HepG2 (cell line): Measurements from ENCODE around the gene SLAMF9. TPM values are rescaled to one million over a fixed set of nuclear protein-coding genes. Genes with fewer than 3 reads are reported as not detected.
A peak's percentile ranks its signal among the peaks of the same experiment; 100 is the strongest.

ENCODE experiments used
- ATAC-seq: fragments of 200-7000 bp; cut with Tn5 transposase; 3 replicates; pipeline ENCODE4 v1.9.1; 2020; ENCODE audit warnings: mild to moderate bottlenecking, moderate library complexity
- BruUV-seq: library from RNA; stranded (reverse); fragments of 400-500 nt; replicated peaks from 2 replicates; lab custom pipeline; 2021; lab: Mats Ljungman, UMichigan
- CTCF ChIA-PET: fragments of 300-600 bp; formaldehyde crosslinking; extraction: SDS; loops from one replicate; lab custom pipeline; 2021; ENCODE audit warnings: low total read pairs, inconsistent platforms, low intra/inter-chr PET ratio; lab: Yijun Ruan, JAX
- POLR2A ChIA-PET: fragments of 350-600 bp; sonication (Branson Sonifier 250); formaldehyde crosslinking; loops from one replicate; lab custom pipeline; 2020; ENCODE audit warnings: antibody characterized with exemption, inconsistent platforms; lab: Yijun Ruan, JAX
- DNase-seq: peaks from one replicate; pipeline ENCODE4 v3.0.0-alpha.2; 2015; ENCODE audit warnings: low spot score
- FAIRE-seq: peaks from 3 replicates; lab custom pipeline; 2011; peaks lifted over from hg19 to GRCh38; lab: Jason Lieb, UNC
- H2AFZ ChIP-seq: one replicate; pipeline ENCODE4 v1.6.1; 2011; ENCODE audit warnings: low read length, inconsistent platforms
- H3K27ac ChIP-seq: fragments of 300-600 bp; 3 replicates; pipeline ENCODE4 v1.8.0; 2011; ENCODE audit warnings: mixed run types, mild to moderate bottlenecking, mixed read lengths, low read length, inconsistent platforms; ENCODE audit not compliant: insufficient read depth; ENCODE audit errors: extremely low read length
- H3K27me3 ChIP-seq, 2 experiments: fragments of 200-600 bp in 1 of 2; 2 replicates in 1 of 2; 3 replicates in 1 of 2; pipeline versions ENCODE4 v1.6.0 to v1.8.0; 2011; ENCODE audit warnings: low read length in 2 of 2, mild to moderate bottlenecking in 2 of 2, moderate library complexity in 2 of 2, inconsistent platforms in 1 of 2; ENCODE audit not compliant: insufficient read depth in 2 of 2, control insufficient read depth in 1 of 2
- H3K36me3 ChIP-seq, 2 experiments: fragments of 200-600 bp in 1 of 2; replicated peaks in 1 of 2; 2 replicates in 1 of 2; 3 replicates in 1 of 2; pipeline versions ENCODE4 v1.5.1 to v1.8.0; 2011; ENCODE audit warnings: low read length in 2 of 2, inconsistent platforms in 1 of 2; ENCODE audit not compliant: insufficient read depth in 2 of 2, control insufficient read depth in 1 of 2
- H3K4me1 ChIP-seq: 2 replicates; pipeline ENCODE4 v1.5.1; 2012; ENCODE audit warnings: low read length, inconsistent platforms; ENCODE audit not compliant: insufficient read depth
- H3K4me2 ChIP-seq: 2 replicates; pipeline ENCODE4 v1.6.0; 2011; ENCODE audit warnings: low read depth, low read length, inconsistent platforms
- H3K4me3 ChIP-seq, 3 experiments: fragments of 200-600 bp in 1 of 3; sonication (generic), shearing (Covaris generic) in 1 of 3; replicated peaks in 1 of 3; 2 replicates each; pipeline ENCODE4 v1.5.1; 2011 to 2016; ENCODE audit warnings: low read length in 3 of 3, inconsistent platforms in 2 of 3, low read depth in 2 of 3, mild to moderate bottlenecking in 2 of 3, control low read depth in 1 of 3, mixed read lengths in 1 of 3; ENCODE audit not compliant: insufficient read depth in 1 of 3
- H3K79me2 ChIP-seq: one replicate; pipeline ENCODE4 v1.6.1; 2011; ENCODE audit warnings: low read length, inconsistent platforms; ENCODE audit not compliant: insufficient read depth
- H3K9ac ChIP-seq: 2 replicates; pipeline ENCODE4 v1.6.0; 2011; ENCODE audit warnings: mild to moderate bottlenecking, low read depth, low read length, inconsistent platforms; ENCODE audit not compliant: insufficient read depth
- H3K9me3 ChIP-seq: 2 replicates; pipeline ENCODE4 v1.5.1; 2012; ENCODE audit warnings: mild to moderate bottlenecking, low read length
- H4K20me1 ChIP-seq: 2 replicates; pipeline ENCODE4 v1.6.0; 2011; ENCODE audit warnings: inconsistent platforms, mild to moderate bottlenecking, low read length, moderate library complexity; ENCODE audit not compliant: insufficient read depth
- BHLHE40 ChIP-seq: IDR thresholded peaks from 2 replicates; pipeline ENCODE4 v1.6.1; 2011; ENCODE audit warnings: low read length, improper control_type of control experiment
- GATAD1 ChIP-seq: IDR thresholded peaks from 2 replicates; pipeline ENCODE4 v1.6.1; 2016; ENCODE audit warnings: missing genetic modification reagents, missing compliant biosample characterization
- GTF3A ChIP-seq: sonication (generic); formaldehyde crosslinking; conservative IDR thresholded peaks from 2 replicates; pipeline ENCODE4 v1.4.0; 2020; ENCODE audit warnings: mild to moderate bottlenecking, missing genetic modification reagents
- HMG20A ChIP-seq: IDR thresholded peaks from 2 replicates; pipeline ENCODE4 v1.6.1; 2016; ENCODE audit warnings: borderline replicate concordance
- HOXA9 ChIP-seq: sonication (generic); formaldehyde crosslinking; IDR thresholded peaks from 2 replicates; pipeline ENCODE4 v1.8.1; 2022; ENCODE audit warnings: missing genetic modification reagents, mild to moderate bottlenecking, moderate library complexity, borderline replicate concordance
- NR2F2 ChIP-seq: IDR thresholded peaks from 2 replicates; pipeline ENCODE4 v1.6.1; 2012; ENCODE audit warnings: low read depth, inconsistent platforms, borderline replicate concordance
- NR2F6 ChIP-seq, 2 experiments: IDR thresholded peaks; 2 replicates each; pipeline ENCODE4 v1.6.1; 2016; ENCODE audit warnings: antibody characterized with exemption in 1 of 2, mild to moderate bottlenecking in 1 of 2
- PAX8 ChIP-seq: sonication (generic); formaldehyde crosslinking; IDR thresholded peaks from 2 replicates; pipeline ENCODE4 v1.8.0; 2022; ENCODE audit warnings: mild to moderate bottlenecking, missing genetic modification reagents, borderline replicate concordance
- PHF8 ChIP-seq: sonication (generic); formaldehyde crosslinking; IDR thresholded peaks from 2 replicates; pipeline ENCODE4 v1.5.0; 2020; ENCODE audit warnings: missing genetic modification reagents
- SNAPC2 ChIP-seq: sonication (generic); formaldehyde crosslinking; IDR thresholded peaks from 2 replicates; pipeline ENCODE4 v1.8.1; 2022; ENCODE audit warnings: mild to moderate bottlenecking, missing genetic modification reagents
- TBX2 ChIP-seq: sonication (generic); formaldehyde crosslinking; IDR thresholded peaks from 2 replicates; pipeline ENCODE4 v1.5.0; 2020; ENCODE audit warnings: missing genetic modification reagents, mild to moderate bottlenecking, borderline replicate concordance
- TRIM22 ChIP-seq: fragments of 450-650 bp; IDR thresholded peaks from 2 replicates; pipeline ENCODE4 v1.6.1; 2017
- ZBTB21 ChIP-seq: sonication (generic); formaldehyde crosslinking; IDR thresholded peaks from 2 replicates; pipeline ENCODE4 v1.4.0; 2020; ENCODE audit warnings: missing genetic modification reagents
- ZNF251 ChIP-seq: sonication (generic); formaldehyde crosslinking; IDR thresholded peaks from 2 replicates; pipeline ENCODE4 v1.9.0; 2021; ENCODE audit warnings: mild to moderate bottlenecking, missing genetic modification reagents
- ZNF513 ChIP-seq: sonication (generic); formaldehyde crosslinking; conservative IDR thresholded peaks from 2 replicates; pipeline ENCODE4 v1.5.0; 2020; ENCODE audit warnings: missing genetic modification reagents
- ZNF749 ChIP-seq: sonication (generic); formaldehyde crosslinking; IDR thresholded peaks from 2 replicates; pipeline ENCODE4 v1.8.0; 2022; ENCODE audit warnings: mild to moderate bottlenecking, missing genetic modification reagents, moderate library complexity, borderline replicate concordance
- ZNF761 ChIP-seq: sonication (generic); formaldehyde crosslinking; conservative IDR thresholded peaks from 2 replicates; pipeline ENCODE4 v1.4.0; 2020; ENCODE audit warnings: mild to moderate bottlenecking, missing genetic modification reagents
- WGBS: methylation state at CpG from one replicate; pipeline ENCODE4 v1.1.6; 2017; ENCODE audit warnings: low lambda C conversion rate; 5-methylcytosine and 5-hydroxymethylcytosine counted together
- in situ Hi-C: cut with HindIII; loops from 2 replicates; pipeline ENCODE4 v1.10.0; 2017; ENCODE audit warnings: low pct_unique_long_range_greater_than_20kb; ENCODE audit not compliant: extremely low pct_ligation_motif_present
- intact Hi-C: fragments of 100-400 bp; cut with micrococcal nuclease; formaldehyde crosslinking; loops from one replicate; pipeline ENCODE4 v1.10.0; 2022; ENCODE audit not compliant: unreplicated experiment
- polyA plus RNA-seq, 8 experiments: library from polyadenylated mRNA; depleted of rRNA in 3 of 8; stranded (reverse) in 7 of 8; unstranded in 1 of 8; fragments of >200 nt; fragmentation: Illumina TruSeq in 4 of 8; extraction: Trizol in 4 of 8; gene quantifications; 2 replicates each; pipeline versions ENCODE4 v1.2.1 to v1.2.3, GENCODE V29; 2011 to 2016; ENCODE audit warnings: low read depth in 4 of 8, missing spikeins in 1 of 8, mixed read lengths in 1 of 8; ENCODE audit not compliant: insufficient read depth in 1 of 8
- total RNA-seq, 5 experiments: library from RNA; depleted of rRNA; stranded (reverse); fragments of >200 nt; fragmentation: Illumina TruSeq; extraction: Trizol; gene quantifications; 2 replicates each; pipeline ENCODE4 v1.2.3, GENCODE V29; 2016; ENCODE audit warnings: low read depth in 1 of 5
- TF ChIP-seq, protein P1 (sequence below): sonication (generic); formaldehyde crosslinking; IDR thresholded peaks from 2 replicates; pipeline ENCODE4 v1.8.1; 2023; ENCODE audit warnings: mild to moderate bottlenecking, missing genetic modification reagents
- TF ChIP-seq, protein P2 (sequence below): sonication (generic); formaldehyde crosslinking; IDR thresholded peaks from 2 replicates; pipeline ENCODE4 v1.5.0; 2020; ENCODE audit warnings: missing genetic modification reagents, mild to moderate bottlenecking, borderline replicate concordance

The SLAMF9 gene
- total and polyA plus RNA-seq, 2 of the 13 experiments (the other 11 are each of a cell fraction or from before 2014, with no cell fraction given), result 0.82 TPM; not detected in 1

DNA sequence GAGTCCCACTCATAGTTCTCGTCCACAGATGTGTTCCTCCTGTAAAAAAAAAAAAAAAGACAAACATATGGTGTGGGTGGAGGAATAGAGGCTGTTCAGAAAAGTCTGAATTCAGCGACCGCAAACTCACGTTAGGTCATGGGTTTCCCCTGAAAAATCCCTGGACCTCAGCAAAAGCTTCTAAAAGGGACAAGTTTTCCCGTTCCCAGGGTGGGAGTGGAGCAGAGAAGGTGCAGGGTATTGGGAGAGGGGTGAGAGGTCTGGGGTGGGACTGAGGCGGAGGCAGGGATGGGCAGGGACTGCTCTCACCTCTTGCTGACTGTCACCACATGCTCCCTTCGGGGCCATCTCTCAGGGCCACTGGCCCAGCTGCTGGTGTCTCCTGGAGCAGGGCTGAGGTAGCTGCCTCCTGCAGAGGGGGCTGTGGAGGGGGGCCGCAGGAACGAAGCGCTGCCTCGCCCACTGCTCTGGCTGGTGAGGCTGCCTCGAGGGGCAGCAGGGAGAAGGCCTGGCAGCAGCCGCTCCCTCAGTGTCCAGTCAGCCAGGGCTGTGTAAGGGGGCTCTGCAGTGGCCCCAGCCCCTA lies 26.1 kb downstream of the SLAMF9 start:
- in situ Hi-C loops, result no loop called here
- Histone ChIP-seq H3K9ac (no peak overlapping the region), H3K4me2 (no peak overlapping the region), H3K79me2 (no peaks in the 10 kb centered on the region), H3K4me3 (no peak overlapping the region), H2AFZ (no peak overlapping the region), H3K9me3 (no peaks in the 10 kb centered on the region), H3K36me3 (no peaks in the 10 kb centered on the region), H3K27me3 (peaks cover 9 to 39% of the 10 kb centered on the region in 2 experiments), H3K27ac (no peak overlapping the region), H4K20me1 (no peaks in the 10 kb centered on the region), H3K4me1 (peaks cover 31% of the 10 kb centered on the region)
- CTCF ChIA-PET, result no interaction called here
- peak; percentile 10; the same call in 2 of the 3 replicates for ATAC-seq
- WGBS, result 47% methylated on average over 9 of the region's 13 CpGs
- intact Hi-C loops, result no loop called here
- BruUV-seq, result no TSS peak
- FAIRE-seq, result no peak
- DNase-seq, result no peak
- POLR2A ChIA-PET, result no interaction called here
- TF ChIP-seq, protein P1, sequence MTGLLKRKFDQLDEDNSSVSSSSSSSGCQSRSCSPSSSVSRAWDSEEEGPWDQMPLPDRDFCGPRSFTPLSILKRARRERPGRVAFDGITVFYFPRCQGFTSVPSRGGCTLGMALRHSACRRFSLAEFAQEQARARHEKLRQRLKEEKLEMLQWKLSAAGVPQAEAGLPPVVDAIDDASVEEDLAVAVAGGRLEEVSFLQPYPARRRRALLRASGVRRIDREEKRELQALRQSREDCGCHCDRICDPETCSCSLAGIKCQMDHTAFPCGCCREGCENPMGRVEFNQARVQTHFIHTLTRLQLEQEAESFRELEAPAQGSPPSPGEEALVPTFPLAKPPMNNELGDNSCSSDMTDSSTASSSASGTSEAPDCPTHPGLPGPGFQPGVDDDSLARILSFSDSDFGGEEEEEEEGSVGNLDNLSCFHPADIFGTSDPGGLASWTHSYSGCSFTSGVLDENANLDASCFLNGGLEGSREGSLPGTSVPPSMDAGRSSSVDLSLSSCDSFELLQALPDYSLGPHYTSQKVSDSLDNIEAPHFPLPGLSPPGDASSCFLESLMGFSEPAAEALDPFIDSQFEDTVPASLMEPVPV (CRISPR knock-in tag), result no peak
- TF ChIP-seq HMG20A (no peak), ZBTB21 (CRISPR knock-in tag) (no peak), NR2F6 (IDR thresholded peaks at IDR 0.05) (no peak), NR2F6 (CRISPR knock-in tag; IDR thresholded peaks at IDR 0.05) (no peak), ZNF251 (CRISPR knock-in tag) (no peak), TRIM22 (no peak), ZNF749 (CRISPR knock-in tag) (no peak), SNAPC2 (CRISPR knock-in tag) (no peak), BHLHE40 (no peak), GATAD1 (CRISPR knock-in tag) (no peak), GTF3A (no peak), HOXA9 (CRISPR knock-in tag) (no peak), TBX2 (no peak), ZNF513 (CRISPR knock-in tag) (no peak), PHF8 (CRISPR knock-in tag) (no peak), NR2F2 (no peak), ZNF761 (CRISPR knock-in tag) (no peak), PAX8 (CRISPR knock-in tag) (no peak)
- TF ChIP-seq, protein P2, sequence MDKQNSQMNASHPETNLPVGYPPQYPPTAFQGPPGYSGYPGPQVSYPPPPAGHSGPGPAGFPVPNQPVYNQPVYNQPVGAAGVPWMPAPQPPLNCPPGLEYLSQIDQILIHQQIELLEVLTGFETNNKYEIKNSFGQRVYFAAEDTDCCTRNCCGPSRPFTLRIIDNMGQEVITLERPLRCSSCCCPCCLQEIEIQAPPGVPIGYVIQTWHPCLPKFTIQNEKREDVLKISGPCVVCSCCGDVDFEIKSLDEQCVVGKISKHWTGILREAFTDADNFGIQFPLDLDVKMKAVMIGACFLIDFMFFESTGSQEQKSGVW (CRISPR knock-in tag), result no peak
